ENCODE results near the gene BRD1.

BRD1 gene

DNA sequence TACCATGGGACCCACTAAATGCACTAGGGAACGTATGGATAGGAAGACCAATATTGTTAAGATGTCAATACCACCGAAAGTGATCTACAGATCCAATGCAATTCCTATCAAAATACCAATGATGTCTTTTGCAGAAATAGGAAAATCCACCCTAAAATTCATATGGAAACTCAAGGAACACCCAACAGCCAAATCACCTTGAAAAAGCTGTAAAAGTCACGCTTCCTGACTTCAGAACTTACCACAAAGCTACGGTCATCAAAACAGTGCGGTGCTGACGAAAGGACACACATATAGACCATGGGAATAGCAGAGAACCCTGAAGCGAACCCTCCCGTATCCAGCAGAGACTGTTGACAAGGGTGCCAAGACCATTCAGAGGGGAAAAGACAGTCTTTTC lies 20.5 kb downstream of the BRD1 start:
- ChIA-PET CTCF (no interaction called here), POLR2A (no interaction called here)
- TF ChIP-seq, protein P1, sequence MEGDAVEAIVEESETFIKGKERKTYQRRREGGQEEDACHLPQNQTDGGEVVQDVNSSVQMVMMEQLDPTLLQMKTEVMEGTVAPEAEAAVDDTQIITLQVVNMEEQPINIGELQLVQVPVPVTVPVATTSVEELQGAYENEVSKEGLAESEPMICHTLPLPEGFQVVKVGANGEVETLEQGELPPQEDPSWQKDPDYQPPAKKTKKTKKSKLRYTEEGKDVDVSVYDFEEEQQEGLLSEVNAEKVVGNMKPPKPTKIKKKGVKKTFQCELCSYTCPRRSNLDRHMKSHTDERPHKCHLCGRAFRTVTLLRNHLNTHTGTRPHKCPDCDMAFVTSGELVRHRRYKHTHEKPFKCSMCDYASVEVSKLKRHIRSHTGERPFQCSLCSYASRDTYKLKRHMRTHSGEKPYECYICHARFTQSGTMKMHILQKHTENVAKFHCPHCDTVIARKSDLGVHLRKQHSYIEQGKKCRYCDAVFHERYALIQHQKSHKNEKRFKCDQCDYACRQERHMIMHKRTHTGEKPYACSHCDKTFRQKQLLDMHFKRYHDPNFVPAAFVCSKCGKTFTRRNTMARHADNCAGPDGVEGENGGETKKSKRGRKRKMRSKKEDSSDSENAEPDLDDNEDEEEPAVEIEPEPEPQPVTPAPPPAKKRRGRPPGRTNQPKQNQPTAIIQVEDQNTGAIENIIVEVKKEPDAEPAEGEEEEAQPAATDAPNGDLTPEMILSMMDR (IDR thresholded peaks at IDR 0.05; ENCODE audit: insufficient read depth, low read length, missing control alignments), result no peak
- no peak overlapping the region for H3K4me3 ChIP-seq (ENCODE audit: low read depth, low read length)
- DNase-seq (ENCODE audit: low read depth, low spot score), result no peak

DNA sequence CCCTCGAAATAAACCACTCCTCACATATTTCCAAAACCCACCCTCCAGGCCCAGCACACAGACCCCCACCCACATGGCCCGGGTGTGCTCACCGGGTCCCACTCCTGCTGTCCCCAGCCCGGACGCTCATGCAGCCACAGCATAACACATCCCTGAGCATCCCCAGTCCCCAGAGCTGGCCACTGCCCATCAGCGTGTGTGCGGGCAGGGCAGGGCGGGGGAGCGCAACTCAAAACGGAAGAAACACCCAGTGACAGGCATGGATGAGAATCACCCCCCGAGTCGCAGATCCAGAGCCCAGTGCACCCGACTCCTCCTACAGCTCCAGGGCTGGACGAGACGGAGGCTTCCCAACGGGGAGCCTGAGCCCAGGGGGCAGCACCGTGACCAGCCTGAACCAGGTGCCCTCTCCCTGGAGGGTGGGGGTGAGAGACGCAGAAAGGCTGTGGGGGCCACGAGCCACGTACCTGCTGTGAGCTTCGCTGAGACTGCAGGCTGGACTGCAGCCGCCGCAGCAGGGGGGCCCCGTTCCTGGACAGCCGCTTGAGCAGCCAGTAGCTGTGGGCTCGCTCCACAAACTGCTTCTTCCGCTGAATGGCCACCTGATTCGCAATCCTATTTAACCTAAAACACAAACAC lies 23.8 kb downstream of the BRD1 start:
- CTCF ChIA-PET, result no interaction called here

DNA sequence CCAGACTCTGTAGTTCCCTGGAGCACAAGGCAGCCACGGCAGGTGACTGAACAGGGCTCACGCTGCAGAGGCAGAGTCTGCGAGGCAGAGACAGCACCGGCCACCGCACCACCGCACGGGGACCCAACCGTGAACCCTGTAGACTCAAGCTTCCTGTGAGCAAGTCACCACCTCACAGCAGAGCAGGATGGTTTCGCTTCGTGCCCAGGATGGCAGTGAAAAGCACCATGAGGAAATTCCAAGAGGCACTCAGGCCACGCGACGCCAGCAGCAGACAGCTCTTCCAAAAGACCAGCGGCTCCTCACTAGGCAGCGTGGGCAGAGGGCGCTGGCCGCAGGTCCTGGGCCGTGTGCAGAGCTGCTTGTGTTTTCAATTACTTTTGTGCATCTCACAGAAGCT lies 24.5 kb downstream of the BRD1 start:
- TF ChIP-seq, protein P1 (IDR thresholded peaks at IDR 0.05; ENCODE audit: insufficient read depth, low read length, missing control alignments), result no peak
- ChIA-PET CTCF (no interaction called here), POLR2A (no interaction called here)
- DNase-seq (ENCODE audit: low read depth, low spot score), result no peak
- no peak overlapping the region for H3K4me3 ChIP-seq (ENCODE audit: low read depth, low read length)

More for the DNA sequence above, 23.8 kb downstream of the BRD1 start:
- H3K4me3 ChIP-seq (ENCODE audit: low read depth, low read length), result no peak overlapping the region
- TF ChIP-seq, protein P1 (IDR thresholded peaks at IDR 0.05; ENCODE audit: insufficient read depth, low read length, missing control alignments), result no peak
- DNase-seq (ENCODE audit: low read depth, low spot score), result no peak
- POLR2A ChIA-PET, result no interaction called here

DNA sequence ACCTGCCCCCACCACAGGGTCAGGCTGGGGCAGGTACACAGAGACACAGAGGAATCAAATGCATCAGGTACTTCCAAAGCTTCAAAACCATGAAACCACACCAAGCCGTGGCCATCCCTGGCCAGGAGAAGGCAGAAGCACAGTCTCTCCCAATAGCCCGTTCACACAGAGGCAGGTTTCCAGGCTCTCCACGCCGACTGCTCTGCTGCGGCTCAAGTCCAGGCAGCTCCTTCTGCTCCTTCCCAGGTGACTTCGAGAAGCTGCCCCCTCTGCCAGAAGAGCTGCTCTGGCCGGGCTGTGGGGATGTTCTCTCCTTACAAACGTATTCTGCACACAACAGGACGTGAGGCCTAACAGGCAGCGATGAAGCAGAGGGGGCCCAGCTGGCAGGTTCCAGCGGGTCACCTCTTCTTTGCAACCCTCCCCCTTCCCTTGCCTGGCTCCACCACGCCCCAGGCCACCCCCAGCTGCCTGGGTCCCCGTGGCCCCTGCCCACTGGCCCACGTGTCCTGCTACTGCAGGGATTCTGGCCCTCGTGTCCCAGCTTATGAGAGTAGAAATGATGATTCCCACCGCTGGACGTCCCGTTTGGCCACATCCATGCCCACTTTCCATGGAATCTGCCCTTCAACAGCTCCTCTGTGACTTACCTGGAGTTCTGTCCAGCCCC lies 26.1 kb downstream of the BRD1 start:
- H3K4me3 ChIP-seq (ENCODE audit: low read depth, low read length), result no peak overlapping the region
- ChIA-PET POLR2A (no interaction called here), CTCF (interaction anchor here (1.3 kb wide), 1 partner anchor 11 kb away, joined by 5 read pairs; no protein-coding TSS in a partner anchor)
- TF ChIP-seq, protein P1 (IDR thresholded peaks at IDR 0.05; ENCODE audit: insufficient read depth, low read length, missing control alignments), result no peak
- DNase-seq (ENCODE audit: low read depth, low spot score), result no peak

DNA sequence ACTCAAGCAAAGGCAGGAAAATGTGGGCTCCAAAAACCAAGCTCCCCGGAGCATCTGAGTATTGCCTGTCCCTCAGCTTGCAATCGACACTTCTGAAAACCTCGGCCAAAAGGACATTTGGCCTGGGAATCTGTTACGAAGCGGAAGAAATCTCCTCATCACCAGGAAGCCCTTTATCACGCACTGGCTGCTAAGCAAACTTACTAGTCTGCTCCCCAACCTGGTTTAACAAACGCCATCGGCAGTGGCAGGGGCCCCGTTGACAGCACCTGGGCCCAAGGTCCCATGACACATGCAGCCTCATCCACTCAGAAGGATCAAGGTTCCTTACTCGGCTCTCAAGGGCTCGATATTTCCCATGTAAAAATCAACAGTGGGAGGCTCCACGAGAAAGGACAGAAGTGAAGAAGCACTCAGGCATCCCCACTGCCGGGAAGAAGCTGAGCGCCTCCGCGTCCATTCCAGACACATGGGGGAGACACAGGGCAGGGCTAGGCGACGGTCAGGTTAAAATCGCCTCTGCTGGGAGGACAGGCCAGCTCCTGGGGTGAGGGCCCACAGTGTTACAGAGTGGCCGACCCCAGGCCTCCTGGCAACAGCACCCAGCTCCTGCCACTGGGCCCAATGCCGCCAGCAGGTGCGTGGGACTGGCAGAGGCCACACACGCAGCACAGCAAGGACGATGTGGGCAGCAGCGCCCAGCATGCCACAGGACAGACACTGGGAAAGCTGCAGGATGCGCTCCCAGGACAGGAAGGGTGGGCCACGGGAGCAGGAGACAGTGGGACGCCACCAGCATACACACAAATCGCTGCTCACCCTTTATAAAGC lies 27.1 kb downstream of the BRD1 start:
- TF ChIP-seq, protein P1 (IDR thresholded peaks at IDR 0.05; ENCODE audit: insufficient read depth, low read length, missing control alignments), result no peak
- ChIA-PET CTCF (interaction anchor here (1.3 kb wide), 1 partner anchor 10 kb away, joined by 5 read pairs; no protein-coding TSS in a partner anchor), POLR2A (no interaction called here)
- DNase-seq (ENCODE audit: low read depth, low spot score), result no peak
- no peak overlapping the region for H3K4me3 ChIP-seq (ENCODE audit: low read depth, low read length)
